Measurements from ENCODE around the gene PFKL. TPM values are rescaled to one million over a fixed set of nuclear protein-coding genes. Genes with fewer than 3 reads are reported as not detected.

The PFKL gene
- total RNA-seq, 1 donor from 2014 or later: 129 TPM

DNA sequence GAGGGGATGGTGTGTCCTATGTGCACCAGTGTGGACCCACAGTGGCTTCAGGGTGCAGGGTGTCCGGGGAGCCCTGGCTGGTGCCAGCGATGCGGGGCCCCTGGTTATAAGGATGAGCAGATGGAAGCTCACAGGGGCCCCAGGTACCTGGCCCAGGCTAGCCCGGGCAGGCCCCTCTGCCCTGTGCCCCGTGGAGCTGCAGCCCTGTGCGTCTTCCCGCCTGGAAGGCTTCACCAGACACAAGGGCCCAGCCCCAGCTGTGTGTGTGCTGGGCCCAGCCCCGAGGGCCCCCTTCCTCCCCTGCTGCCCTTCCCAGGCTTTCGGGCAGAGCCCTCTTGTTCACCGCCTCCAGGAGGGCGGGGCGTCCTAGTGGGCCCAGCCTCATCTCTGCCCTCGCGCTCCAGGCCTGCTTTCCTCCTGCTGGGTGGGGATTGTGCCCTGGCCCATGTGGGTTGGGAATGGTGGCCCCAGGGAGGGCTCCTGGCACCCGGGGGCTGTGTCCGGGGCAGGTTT, 15.9 kb downstream of the PFKL start:
- Mint-ChIP-seq H3K4me3 (ENCODE audit: unreplicated experiment) (no peak overlapping the region), H3K27me3 (ENCODE audit: low read depth) (no peaks in the 10 kb centered on the region), H3K36me3 (ENCODE audit: low read depth) (peaks cover 7% of the 10 kb centered on the region), H3K9me3 (ENCODE audit: low read depth) (no peaks in the 10 kb centered on the region), H3K27ac (ENCODE audit: unreplicated experiment) (no peak overlapping the region), H3K4me1 (ENCODE audit: low read depth) (no peaks in the 10 kb centered on the region)
- no peak for DNase-seq (ENCODE audit: low spot score)
- TF ChIP-seq CTCF (IDR thresholded peaks at IDR 0.05): no peak

GRCh38 chr21:44316277-44316900, 16.5 kb downstream of the PFKL start:
- no peak for TF ChIP-seq CTCF (IDR thresholded peaks at IDR 0.05)
- Mint-ChIP-seq H3K9me3 (ENCODE audit: low read depth) (no peaks in the 10 kb centered on the region), H3K4me3 (ENCODE audit: unreplicated experiment) (no peak overlapping the region), H3K27ac (ENCODE audit: unreplicated experiment) (no peak overlapping the region), H3K27me3 (ENCODE audit: low read depth) (no peaks in the 10 kb centered on the region), H3K4me1 (ENCODE audit: low read depth) (no peaks in the 10 kb centered on the region), H3K36me3 (ENCODE audit: low read depth) (peaks cover 2% of the 10 kb centered on the region)
- no peak for DNase-seq (ENCODE audit: low spot score)

DNA sequence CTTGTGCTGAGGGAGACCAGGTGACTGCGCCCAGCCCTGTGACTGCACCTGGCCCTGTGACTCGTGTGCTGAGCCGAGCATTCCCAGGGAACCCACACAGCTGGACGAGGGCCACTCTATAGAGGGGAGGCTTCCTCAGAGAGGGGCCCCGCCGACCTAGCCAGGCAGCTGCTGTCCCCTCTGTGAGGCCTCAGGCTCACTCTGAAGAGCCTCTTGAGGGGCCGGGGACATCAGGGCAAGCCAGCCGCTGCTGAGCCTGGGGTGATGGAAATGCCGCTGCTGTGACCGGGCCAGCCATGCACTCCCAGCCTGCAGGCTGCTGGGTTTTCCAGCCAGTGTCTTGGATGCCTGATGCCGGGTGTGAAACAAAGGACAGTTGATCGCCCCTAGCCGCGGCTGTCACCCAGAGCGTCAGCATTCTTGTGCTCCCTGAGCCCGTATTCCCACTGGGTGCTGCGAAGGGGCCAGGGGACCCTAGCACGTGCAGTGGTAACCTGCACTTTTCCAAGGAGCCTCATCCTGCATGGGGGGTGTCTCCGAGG, 17.5 kb downstream of the PFKL start:
- Mint-ChIP-seq H3K27ac (ENCODE audit: unreplicated experiment) (no peak overlapping the region), H3K36me3 (ENCODE audit: low read depth) (peaks cover 3% of the 10 kb centered on the region), H3K9me3 (ENCODE audit: low read depth) (no peaks in the 10 kb centered on the region), H3K27me3 (ENCODE audit: low read depth) (no peaks in the 10 kb centered on the region), H3K4me1 (ENCODE audit: low read depth) (no peaks in the 10 kb centered on the region), H3K4me3 (ENCODE audit: unreplicated experiment) (no peak overlapping the region)
- no peak for TF ChIP-seq CTCF (IDR thresholded peaks at IDR 0.05)
- DNase-seq (ENCODE audit: low spot score): no peak

GRCh38 chr21:44317871-44318270, 18.0 kb downstream of the PFKL start:
- H3K27ac Mint-ChIP-seq (ENCODE audit: unreplicated experiment): no peak overlapping the region
- TF ChIP-seq CTCF (IDR thresholded peaks at IDR 0.05): no peak

DNA sequence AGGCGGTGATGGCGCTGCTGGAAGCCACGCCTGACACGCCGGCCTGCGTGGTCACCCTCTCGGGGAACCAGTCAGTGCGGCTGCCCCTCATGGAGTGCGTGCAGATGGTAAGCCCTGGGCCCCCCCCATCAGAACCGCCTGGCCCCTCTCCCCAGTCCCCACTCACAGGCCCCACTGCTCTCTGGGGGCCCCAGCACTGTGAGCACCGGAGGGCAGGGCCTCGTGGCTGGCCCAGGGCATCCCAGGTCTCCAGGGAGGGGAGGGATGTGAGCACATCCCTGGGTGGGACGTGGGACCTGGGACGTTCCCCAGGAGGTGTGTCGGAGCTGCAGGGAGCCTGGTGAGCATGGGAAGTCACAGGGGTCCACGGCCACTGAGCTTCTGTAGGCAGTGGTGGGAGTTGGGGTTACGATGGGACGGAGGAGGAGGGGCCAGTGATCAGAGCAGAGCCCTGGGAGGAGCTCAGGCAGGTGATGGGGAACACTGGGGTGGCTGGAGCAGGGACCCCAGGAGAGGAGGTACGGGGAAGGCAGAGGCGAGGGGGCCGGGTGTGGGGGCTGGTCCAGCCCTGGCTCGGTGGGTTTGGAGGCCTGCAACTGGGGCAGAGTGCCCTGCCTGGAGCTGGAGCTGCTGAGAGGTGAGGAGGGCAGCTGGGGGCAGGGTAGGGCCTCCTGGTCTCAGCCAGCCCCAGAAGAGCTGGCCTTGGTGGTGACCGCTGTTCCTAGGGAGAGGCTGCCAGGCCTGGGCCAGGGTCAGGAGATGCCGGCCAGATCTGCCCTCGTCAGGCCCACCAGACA, 18.8 kb downstream of the PFKL start:
- H3K36me3 Mint-ChIP-seq (ENCODE audit: low read depth): peaks cover 7% of the 10 kb centered on the region
- H3K4me3 Mint-ChIP-seq (ENCODE audit: unreplicated experiment): no peak overlapping the region
- no peak for TF ChIP-seq CTCF (IDR thresholded peaks at IDR 0.05)
- no peaks in the 10 kb centered on the region for H3K27me3 Mint-ChIP-seq (ENCODE audit: low read depth)
- no peak for DNase-seq (ENCODE audit: low spot score)
- no peaks in the 10 kb centered on the region for H3K4me1 Mint-ChIP-seq (ENCODE audit: low read depth)
- H3K27ac Mint-ChIP-seq (ENCODE audit: unreplicated experiment): no peak overlapping the region
- H3K9me3 Mint-ChIP-seq (ENCODE audit: low read depth): no peaks in the 10 kb centered on the region

More at GRCh38 chr21:44317871-44318270, 18.0 kb downstream of the PFKL start:
- peaks cover 5% of the 10 kb centered on the region for H3K36me3 Mint-ChIP-seq (ENCODE audit: low read depth)
- no peaks in the 10 kb centered on the region for H3K27me3 Mint-ChIP-seq (ENCODE audit: low read depth)
- H3K4me3 Mint-ChIP-seq (ENCODE audit: unreplicated experiment): no peak overlapping the region
- H3K4me1 Mint-ChIP-seq (ENCODE audit: low read depth): no peaks in the 10 kb centered on the region
- no peaks in the 10 kb centered on the region for H3K9me3 Mint-ChIP-seq (ENCODE audit: low read depth)
- no peak for DNase-seq (ENCODE audit: low spot score)
